ENCODE measurements around the gene FOXC1. TPM values are rescaled to one million over a fixed set of nuclear protein-coding genes. Genes with fewer than 3 reads are reported as not detected.

Gene FOXC1
- total RNA-seq, 1 experiment from 2014 or later, result 16.7 TPM

DNA sequence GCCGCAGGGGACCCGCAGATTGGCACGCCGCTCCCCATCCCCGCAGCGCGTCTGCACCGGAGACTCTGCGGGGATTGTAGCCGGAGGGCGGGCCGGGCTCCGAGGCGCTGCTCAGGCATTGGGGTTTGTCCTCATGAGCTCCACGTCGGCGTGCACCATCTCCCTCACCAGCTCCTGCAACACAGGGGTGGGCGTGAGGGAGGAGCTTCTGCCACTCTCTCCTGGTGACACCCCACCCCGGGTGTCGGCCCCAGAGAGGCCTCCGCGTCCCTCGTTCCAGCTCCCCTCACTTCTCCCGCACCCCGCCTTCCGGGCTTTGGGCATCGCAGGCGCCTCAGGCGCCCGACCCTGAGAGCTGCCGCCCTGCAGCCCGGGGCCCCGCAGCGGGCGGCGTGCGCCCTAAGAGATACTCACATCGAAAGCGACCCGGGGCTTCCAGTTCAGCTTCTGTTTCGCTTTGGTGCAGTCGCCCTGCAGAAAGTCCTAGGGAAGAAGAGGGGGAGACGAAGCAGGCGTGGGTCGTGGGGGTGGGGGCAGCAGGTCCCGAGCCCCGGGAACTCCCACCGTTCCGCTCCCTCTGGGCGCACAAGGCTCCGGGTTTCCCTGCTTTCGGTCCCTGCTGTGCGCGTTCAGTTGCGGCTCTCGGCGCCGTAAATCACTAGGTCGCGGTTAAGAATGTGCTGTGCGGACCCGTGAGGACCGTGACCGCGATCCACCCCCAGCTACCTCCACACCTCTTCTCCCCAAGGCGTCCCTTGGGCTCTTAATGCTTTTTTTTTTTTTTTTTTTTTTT, 14.5 kb downstream of the FOXC1 start:
- no peak for DNase-seq (ENCODE audit: unreplicated experiment)
- H3K27ac Mint-ChIP-seq (ENCODE audit: low read depth, unreplicated experiment), result no peak overlapping the region
- no peaks in the 10 kb centered on the region for H3K4me1 Mint-ChIP-seq (ENCODE audit: insufficient read depth, unreplicated experiment)
- H3K36me3 Mint-ChIP-seq (ENCODE audit: insufficient read depth, unreplicated experiment), result no peaks in the 10 kb centered on the region
- ChIA-PET CTCF (interaction anchor here (0.6 kb wide), 1 partner anchor 61 kb away, joined by 3 read pairs; no protein-coding TSS in a partner anchor), POLR2A (interaction anchor here (1.2 kb wide), 1 partner anchor 12 kb away, joined by 3 read pairs; no protein-coding TSS in a partner anchor)
- H3K4me3 Mint-ChIP-seq (ENCODE audit: unreplicated experiment), result peak overlapping the region; percentile 69
- TF ChIP-seq, protein P1, sequence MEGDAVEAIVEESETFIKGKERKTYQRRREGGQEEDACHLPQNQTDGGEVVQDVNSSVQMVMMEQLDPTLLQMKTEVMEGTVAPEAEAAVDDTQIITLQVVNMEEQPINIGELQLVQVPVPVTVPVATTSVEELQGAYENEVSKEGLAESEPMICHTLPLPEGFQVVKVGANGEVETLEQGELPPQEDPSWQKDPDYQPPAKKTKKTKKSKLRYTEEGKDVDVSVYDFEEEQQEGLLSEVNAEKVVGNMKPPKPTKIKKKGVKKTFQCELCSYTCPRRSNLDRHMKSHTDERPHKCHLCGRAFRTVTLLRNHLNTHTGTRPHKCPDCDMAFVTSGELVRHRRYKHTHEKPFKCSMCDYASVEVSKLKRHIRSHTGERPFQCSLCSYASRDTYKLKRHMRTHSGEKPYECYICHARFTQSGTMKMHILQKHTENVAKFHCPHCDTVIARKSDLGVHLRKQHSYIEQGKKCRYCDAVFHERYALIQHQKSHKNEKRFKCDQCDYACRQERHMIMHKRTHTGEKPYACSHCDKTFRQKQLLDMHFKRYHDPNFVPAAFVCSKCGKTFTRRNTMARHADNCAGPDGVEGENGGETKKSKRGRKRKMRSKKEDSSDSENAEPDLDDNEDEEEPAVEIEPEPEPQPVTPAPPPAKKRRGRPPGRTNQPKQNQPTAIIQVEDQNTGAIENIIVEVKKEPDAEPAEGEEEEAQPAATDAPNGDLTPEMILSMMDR (IDR thresholded peaks at IDR 0.05; ENCODE audit: unreplicated experiment), result no peak
- no peaks in the 10 kb centered on the region for H3K9me3 Mint-ChIP-seq (ENCODE audit: unreplicated experiment)
- intact Hi-C loops (cut with micrococcal nuclease), result no loop called here
- no peaks in the 10 kb centered on the region for H3K27me3 Mint-ChIP-seq (ENCODE audit: insufficient read depth, unreplicated experiment)
- no TSS peak for BruUV-seq (replicated peaks)

DNA sequence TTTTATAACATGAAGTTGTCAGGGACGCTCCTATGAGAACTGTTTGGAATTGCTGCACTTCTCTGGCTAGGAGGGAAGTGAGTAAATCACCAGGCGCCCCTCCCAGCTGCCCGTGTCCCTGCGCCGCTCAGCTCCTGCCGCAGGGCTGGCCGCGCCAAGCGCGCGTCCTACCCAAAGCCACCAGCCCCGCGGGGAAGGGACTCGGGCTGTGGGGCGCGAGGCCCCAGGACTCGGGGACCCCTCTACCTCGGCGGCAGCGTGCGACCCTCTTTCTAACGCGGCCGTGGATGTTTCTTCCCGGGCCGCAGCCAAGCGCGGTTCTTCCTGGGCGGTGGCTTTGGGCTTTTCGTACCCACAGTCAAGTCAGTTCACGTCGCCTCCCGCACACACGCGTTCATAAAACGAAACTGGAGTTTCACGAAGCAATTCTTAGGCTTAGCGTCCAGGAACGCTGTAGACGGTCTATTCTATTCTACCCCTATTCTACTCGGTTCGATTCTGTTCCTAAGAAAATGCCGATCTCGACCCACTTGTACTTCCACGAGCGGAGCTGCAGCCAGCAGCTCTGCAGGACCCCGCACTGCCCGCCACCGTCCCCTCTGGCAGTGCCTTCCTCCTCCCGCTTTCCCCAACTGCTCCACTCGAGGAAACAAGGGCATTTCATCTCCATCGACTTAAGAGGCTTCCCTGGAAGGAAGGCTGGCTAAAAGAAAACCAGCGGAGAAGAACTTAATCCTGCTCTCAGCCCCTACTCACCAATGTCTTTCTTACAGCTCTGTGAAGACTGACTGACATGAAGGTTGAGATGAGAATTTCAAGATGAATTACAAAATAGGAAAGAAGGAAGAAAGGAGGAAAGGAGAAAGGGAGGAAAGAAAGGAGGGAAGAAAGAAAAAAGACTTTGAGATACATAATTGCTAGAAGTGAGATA, 15.4 kb downstream of the FOXC1 start:
- CTCF ChIA-PET, result interaction anchor here (0.6 kb wide), 1 partner anchor 892 kb away, joined by 3 read pairs; no protein-coding TSS in a partner anchor
- POLR2A ChIA-PET, result interaction anchor here (0.7 to 1.2 kb wide), 2 partner anchors 13 to 29 kb away, joined by 3 read pairs; no protein-coding TSS in a partner anchor
- BruUV-seq (replicated peaks), result no TSS peak
- intact Hi-C loops (cut with micrococcal nuclease), result no loop called here
- Mint-ChIP-seq H3K36me3 (ENCODE audit: insufficient read depth, unreplicated experiment) (no peaks in the 10 kb centered on the region), H3K4me1 (ENCODE audit: insufficient read depth, unreplicated experiment) (no peaks in the 10 kb centered on the region), H3K4me3 (ENCODE audit: unreplicated experiment) (peak overlapping the region; percentile 69), H3K27ac (ENCODE audit: low read depth, unreplicated experiment) (no peak overlapping the region), H3K27me3 (ENCODE audit: insufficient read depth, unreplicated experiment) (no peaks in the 10 kb centered on the region), H3K9me3 (ENCODE audit: unreplicated experiment) (no peaks in the 10 kb centered on the region)
- TF ChIP-seq, protein P1 (IDR thresholded peaks at IDR 0.05; ENCODE audit: unreplicated experiment), result no peak
- DNase-seq (ENCODE audit: unreplicated experiment), result no peak

DNA sequence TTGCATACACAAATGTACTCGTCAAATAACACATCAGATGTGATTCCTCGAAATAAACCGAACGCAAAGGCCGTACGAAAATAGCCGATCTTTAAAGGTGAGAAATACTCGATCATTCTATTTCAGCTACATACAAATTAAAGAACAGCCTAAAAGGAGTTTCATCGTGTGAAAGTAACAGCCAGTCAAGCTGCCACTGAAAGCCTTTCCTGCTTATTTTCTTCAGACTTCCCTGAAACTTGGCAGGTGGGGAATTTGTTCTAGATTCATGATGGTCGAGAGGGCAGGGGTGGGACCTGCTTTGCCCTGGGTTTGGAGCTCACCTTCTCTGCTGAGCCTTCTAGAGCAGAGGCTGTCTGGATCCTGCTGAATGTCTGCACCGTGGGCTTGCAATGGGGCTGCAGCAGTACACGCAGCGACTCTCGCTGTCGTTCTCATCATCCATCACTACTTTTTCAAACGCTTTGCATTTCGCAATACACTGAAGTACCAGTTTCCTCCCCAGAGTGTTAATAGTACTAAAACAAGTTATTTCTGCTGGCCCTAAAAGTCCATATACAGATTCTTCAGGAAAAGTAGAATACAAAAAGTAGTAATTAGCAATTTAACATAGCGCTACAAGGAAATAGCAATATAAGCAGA, 16.2 kb downstream of the FOXC1 start:
- no peak overlapping the region for H3K27ac Mint-ChIP-seq (ENCODE audit: low read depth, unreplicated experiment)

More for the DNA sequence above, 16.2 kb downstream of the FOXC1 start:
- POLR2A ChIA-PET, result interaction anchor here (0.7 to 1.0 kb wide), 2 partner anchors 28 to 45 kb away, joined by 3 to 4 read pairs; no protein-coding TSS in a partner anchor
- no peak for DNase-seq (ENCODE audit: unreplicated experiment)
- BruUV-seq (replicated peaks), result no TSS peak
- Mint-ChIP-seq H3K9me3 (ENCODE audit: unreplicated experiment) (no peaks in the 10 kb centered on the region), H3K27me3 (ENCODE audit: insufficient read depth, unreplicated experiment) (no peaks in the 10 kb centered on the region), H3K4me1 (ENCODE audit: insufficient read depth, unreplicated experiment) (no peaks in the 10 kb centered on the region), H3K36me3 (ENCODE audit: insufficient read depth, unreplicated experiment) (no peaks in the 10 kb centered on the region), H3K4me3 (ENCODE audit: unreplicated experiment) (no peak overlapping the region)
- intact Hi-C loops (cut with micrococcal nuclease), result no loop called here
- TF ChIP-seq, protein P1 (IDR thresholded peaks at IDR 0.05; ENCODE audit: unreplicated experiment), result no peak
- CTCF ChIA-PET, result interaction anchor here (0.6 to 1.1 kb wide), 3 partner anchors 583 to 1151 kb away, joined by 3 read pairs; no protein-coding TSS in a partner anchor
